IMR-90 (cell line): ENCODE results near the gene ADGRL1. TPM values are rescaled to one million over a fixed set of nuclear protein-coding genes. Genes with fewer than 3 reads are reported as not detected.

Experiments used
- ATAC-seq: fragments of 200-7000 bp; cut with Tn5 transposase; 2 replicates; pipeline ENCODE4 v1.9.1; 2020; ENCODE audit warnings: low read depth, mild to moderate bottlenecking, moderate library complexity
- BruUV-seq: library from RNA; stranded (reverse); fragments of 400-500 nt; replicated peaks from 2 replicates; lab custom pipeline; 2021; lab: Mats Ljungman, UMichigan
- CTCF ChIA-PET: fragments of 300-600 bp; formaldehyde crosslinking; extraction: SDS; loops from one replicate; lab custom pipeline; 2021; ENCODE audit warnings: antibody characterized with exemption; lab: Yijun Ruan, JAX
- POLR2A ChIA-PET: fragments of 300-600 bp; sonication (Branson Sonifier 250); formaldehyde crosslinking; loops from one replicate; lab custom pipeline; 2022; ENCODE audit warnings: antibody characterized with exemption; ENCODE audit not compliant: unreplicated experiment; lab: Charles Lee
- DNase-seq: peaks from one replicate; pipeline ENCODE4 v3.0.0; 2013
- H2AFZ ChIP-seq: replicated peaks from 2 replicates; pipeline ENCODE3; 2013; ENCODE audit warnings: low read length, mild to moderate bottlenecking; ENCODE audit not compliant: poor library complexity
- H2AK5ac ChIP-seq: 2 replicates; pipeline ENCODE4 v1.6.1; 2013; ENCODE audit warnings: low read depth, low read length, inconsistent platforms
- H2AK9ac ChIP-seq: replicated peaks from 2 replicates; pipeline ENCODE3; 2013; ENCODE audit warnings: mild to moderate bottlenecking, low read depth, low read length, moderate library complexity; ENCODE audit not compliant: poor library complexity
- H2BK120ac ChIP-seq: 2 replicates; pipeline ENCODE4 v1.6.1; 2013; ENCODE audit warnings: low read depth, low read length, inconsistent platforms
- H2BK15ac ChIP-seq: 3 replicates; pipeline ENCODE4 v1.6.1; 2013; ENCODE audit warnings: low read depth, low read length, inconsistent platforms
- H2BK20ac ChIP-seq: 2 replicates; pipeline ENCODE4 v1.6.1; 2013; ENCODE audit warnings: low read depth, mild to moderate bottlenecking, inconsistent platforms, low read length, moderate library complexity
- H2BK5ac ChIP-seq: 2 replicates; pipeline ENCODE4 v1.6.1; 2013; ENCODE audit warnings: mild to moderate bottlenecking, low read depth, low read length, inconsistent platforms; ENCODE audit not compliant: poor library complexity, severe bottlenecking
- H3K14ac ChIP-seq: replicated peaks from 2 replicates; pipeline ENCODE4 v1.6.1; 2013; ENCODE audit warnings: low read depth, low read length, inconsistent platforms
- H3K18ac ChIP-seq: 2 replicates; pipeline ENCODE4 v1.6.1; 2013; ENCODE audit warnings: low read depth, low read length, control low read depth
- H3K23ac ChIP-seq: 2 replicates; pipeline ENCODE4 v1.6.1; 2013; ENCODE audit warnings: low read depth, low read length, inconsistent platforms
- H3K27ac ChIP-seq: 2 replicates; pipeline ENCODE4 v1.5.1; 2013; ENCODE audit warnings: mild to moderate bottlenecking, control low read depth, low read length; ENCODE audit not compliant: insufficient read depth
- H3K27me3 ChIP-seq: 2 replicates; pipeline ENCODE4 v1.6.1; 2013; ENCODE audit warnings: low read length; ENCODE audit not compliant: control insufficient read depth, insufficient read depth
- H3K36me3 ChIP-seq: 2 replicates; pipeline ENCODE4 v1.6.1; 2013; ENCODE audit warnings: low read length, mixed read lengths; ENCODE audit not compliant: control insufficient read depth, insufficient read depth
- H3K4ac ChIP-seq: 2 replicates; pipeline ENCODE4 v1.6.1; 2013; ENCODE audit warnings: low read depth, low read length, inconsistent platforms
- H3K4me1 ChIP-seq: 2 replicates; pipeline ENCODE4 v1.6.1; 2013; ENCODE audit warnings: low read length, mixed read lengths; ENCODE audit not compliant: control insufficient read depth, insufficient read depth
- H3K4me2 ChIP-seq: 2 replicates; pipeline ENCODE4 v1.6.1; 2013; ENCODE audit warnings: low read depth, mild to moderate bottlenecking, control low read depth, low read length, moderate library complexity
- H3K4me3 ChIP-seq: 2 replicates; pipeline ENCODE4 v1.5.1; 2013; ENCODE audit warnings: low read depth, mild to moderate bottlenecking, control low read depth, low read length, moderate library complexity; ENCODE audit not compliant: insufficient read depth
- H3K56ac ChIP-seq: 2 replicates; pipeline ENCODE4 v1.6.1; 2013; ENCODE audit warnings: low read length, inconsistent platforms; ENCODE audit not compliant: insufficient read depth; ENCODE audit errors: extremely low read depth
- H3K79me1 ChIP-seq, 2 experiments: 2 replicates each; pipeline ENCODE4 v1.6.1; 2013; ENCODE audit warnings: low read length in 2 of 2, inconsistent platforms in 1 of 2, low read depth in 1 of 2
- H3K9ac ChIP-seq: 2 replicates; pipeline ENCODE4 v1.6.1; 2013; ENCODE audit warnings: low read depth, low read length, control low read depth
- H3K9me1 ChIP-seq: 2 replicates; pipeline ENCODE4 v1.6.1; 2013; ENCODE audit warnings: low read length, inconsistent platforms; ENCODE audit not compliant: insufficient read depth
- H3K9me3 ChIP-seq: 2 replicates; pipeline ENCODE4 v1.6.1; 2013; ENCODE audit warnings: low read length; ENCODE audit not compliant: control insufficient read depth, insufficient read depth
- H4K20me1 ChIP-seq: 2 replicates; pipeline ENCODE4 v1.6.1; 2013; ENCODE audit warnings: low read length, inconsistent platforms; ENCODE audit not compliant: insufficient read depth
- H4K5ac ChIP-seq: 2 replicates; pipeline ENCODE4 v1.6.1; 2013; ENCODE audit warnings: mild to moderate bottlenecking, low read depth, low read length, control low read depth
- H4K8ac ChIP-seq, 2 experiments: 2 replicates each; pipeline ENCODE4 v1.6.1; 2013; ENCODE audit warnings: low read depth in 2 of 2, low read length in 2 of 2, control low read depth in 1 of 2, inconsistent platforms in 1 of 2
- H4K91ac ChIP-seq: 2 replicates; pipeline ENCODE4 v1.6.1; 2013; ENCODE audit warnings: low read depth, low read length, inconsistent platforms; ENCODE audit not compliant: insufficient read depth
- BHLHE40 ChIP-seq: fragments of 150-350 bp; IDR thresholded peaks from 2 replicates; pipeline ENCODE4 v1.6.1; 2016; ENCODE audit warnings: mild to moderate bottlenecking, low read depth, low read length
- CEBPB ChIP-seq: IDR thresholded peaks from 2 replicates; pipeline ENCODE4 v1.6.1; 2012; ENCODE audit warnings: low read depth, low read length, improper control_type of control experiment
- CHD1 ChIP-seq: IDR thresholded peaks from 2 replicates; pipeline ENCODE4 v1.6.1; 2012; ENCODE audit warnings: low read depth, low read length, improper control_type of control experiment
- CTCF ChIP-seq: conservative IDR thresholded peaks from 2 replicates; pipeline ENCODE4 v1.5.1; 2012; ENCODE audit warnings: mild to moderate bottlenecking, low read depth, low read length, improper control_type of control experiment
- FOS ChIP-seq: fragments of 150-350 bp; IDR thresholded peaks from 2 replicates; pipeline ENCODE4 v1.6.1; 2016; ENCODE audit warnings: low read depth, low read length
- MAFK ChIP-seq: IDR thresholded peaks from 2 replicates; pipeline ENCODE4 v1.6.1; 2012; ENCODE audit warnings: low read depth, low read length, improper control_type of control experiment
- MAZ ChIP-seq: IDR thresholded peaks from 2 replicates; pipeline ENCODE4 v1.6.1; 2012; ENCODE audit warnings: low read depth, mild to moderate bottlenecking, low read length, improper control_type of control experiment, moderate library complexity, borderline replicate concordance
- MXI1 ChIP-seq: IDR thresholded peaks from 2 replicates; pipeline ENCODE4 v1.6.1; 2012; ENCODE audit warnings: low read depth, mild to moderate bottlenecking, low read length, moderate library complexity, borderline replicate concordance
- NFE2L2 ChIP-seq: fragments of 150-350 bp; IDR thresholded peaks from 2 replicates; pipeline ENCODE4 v1.6.1; 2016; ENCODE audit warnings: low read depth, mild to moderate bottlenecking, low read length
- POLR2A ChIP-seq: IDR thresholded peaks from 2 replicates; pipeline ENCODE4 v1.6.1; 2012; ENCODE audit warnings: mild to moderate bottlenecking, low read depth, low read length
- RAD21 ChIP-seq: IDR thresholded peaks from 2 replicates; pipeline ENCODE4 v1.6.1; 2012; ENCODE audit warnings: low read length, improper control_type of control experiment
- RCOR1 ChIP-seq: IDR thresholded peaks from 2 replicates; pipeline ENCODE4 v1.6.1; 2012; ENCODE audit warnings: mild to moderate bottlenecking, low read length, improper control_type of control experiment; ENCODE audit not compliant: insufficient replicate concordance
- RFX5 ChIP-seq: IDR thresholded peaks from 2 replicates; pipeline ENCODE4 v1.8.0; 2012; ENCODE audit warnings: low read depth, mild to moderate bottlenecking, low read length, moderate library complexity
- SMC3 ChIP-seq: fragments of 150-350 bp; IDR thresholded peaks from 2 replicates; pipeline ENCODE4 v1.6.1; 2016; ENCODE audit warnings: low read depth, mild to moderate bottlenecking, antibody characterized with exemption, low read length, moderate library complexity
- WGBS, 2 experiments: methylation state at CpG; one replicate each; pipeline versions ENCODE4 v1.1.5 to v1.1.7; 2013; ENCODE audit warnings: missing lambda C conversion rate in 2 of 2; ENCODE audit not compliant: insufficient read length in 1 of 2; ENCODE audit errors: extremely low coverage in 2 of 2; 5-methylcytosine and 5-hydroxymethylcytosine counted together
- dilution Hi-C: fragments of 300-500 bp; cut with HindIII; formaldehyde crosslinking; loops from one replicate; pipeline ENCODE4 v1.14.3; 2018; ENCODE audit warnings: low sequenced_read_pairs; ENCODE audit not compliant: unreplicated experiment
- in situ Hi-C: fragments of 300-500 bp; cut with MboI; formaldehyde crosslinking; loops from 3 replicates; pipeline ENCODE4 v1.14.3; 2019; ENCODE audit warnings: low sequenced_read_pairs, inconsistent platforms, mixed read lengths
- intact Hi-C: fragments of 100-400 bp; cut with micrococcal nuclease; formaldehyde crosslinking; loops from 2 replicates; pipeline ENCODE4 v1.10.0; 2022
- polyA plus RNA-seq, 3 experiments: library from polyadenylated mRNA; depleted of rRNA; stranded (reverse); fragments of >200 nt; gene quantifications; 2 replicates each; pipeline ENCODE4 v1.2.3, GENCODE V29; 2012; ENCODE audit warnings: low replicate concordance in 1 of 3
- total RNA-seq: library from RNA; depleted of rRNA; stranded (reverse); fragments of >200 nt; gene quantifications from 2 replicates; pipeline ENCODE4 v1.2.3, GENCODE V29; 2012
- TF ChIP-seq, protein P1 (sequence below): fragments of 150-350 bp; IDR thresholded peaks from 2 replicates; pipeline ENCODE4 v1.6.1; 2016; ENCODE audit warnings: low read depth, mild to moderate bottlenecking, low read length, moderate library complexity, borderline replicate concordance
- TF ChIP-seq, protein P2 (sequence below): fragments of 150-350 bp; IDR thresholded peaks from 2 replicates; pipeline ENCODE4 v1.6.1; 2017; ENCODE audit warnings: mild to moderate bottlenecking, antibody characterized with exemption, low read length, low read depth

Gene ADGRL1
- total and polyA plus RNA-seq, 2 of the 4 experiments (the other 2 are of a cell fraction), result 0.72 to 2.2 TPM

- H2AFZ ChIP-seq, result no peak overlapping the region
- H2BK20ac ChIP-seq, result no peak overlapping the region
- H3K27ac ChIP-seq, result no peak overlapping the region
- H3K4ac ChIP-seq, result no peak overlapping the region
- BruUV-seq, result no TSS peak
- DNase-seq (no peak), ATAC-seq (no peak)
- H3K14ac ChIP-seq, result no peak overlapping the region
- H3K27me3 ChIP-seq, result peaks cover 12% of the 10 kb centered on the region
- TF ChIP-seq RCOR1 (no peak), CHD1 (no peak), POLR2A (no peak), BHLHE40 (no peak), MAZ (no peak), MAFK (no peak), RAD21 (no peak), CEBPB (no peak), RFX5 (no peak), SMC3 (no peak), FOS (no peak), CTCF (no peak), NFE2L2 (no peak), MXI1 (no peak)
- TF ChIP-seq, protein P1, sequence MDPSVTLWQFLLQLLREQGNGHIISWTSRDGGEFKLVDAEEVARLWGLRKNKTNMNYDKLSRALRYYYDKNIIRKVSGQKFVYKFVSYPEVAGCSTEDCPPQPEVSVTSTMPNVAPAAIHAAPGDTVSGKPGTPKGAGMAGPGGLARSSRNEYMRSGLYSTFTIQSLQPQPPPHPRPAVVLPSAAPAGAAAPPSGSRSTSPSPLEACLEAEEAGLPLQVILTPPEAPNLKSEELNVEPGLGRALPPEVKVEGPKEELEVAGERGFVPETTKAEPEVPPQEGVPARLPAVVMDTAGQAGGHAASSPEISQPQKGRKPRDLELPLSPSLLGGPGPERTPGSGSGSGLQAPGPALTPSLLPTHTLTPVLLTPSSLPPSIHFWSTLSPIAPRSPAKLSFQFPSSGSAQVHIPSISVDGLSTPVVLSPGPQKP, result no peak
- TF ChIP-seq, protein P2, sequence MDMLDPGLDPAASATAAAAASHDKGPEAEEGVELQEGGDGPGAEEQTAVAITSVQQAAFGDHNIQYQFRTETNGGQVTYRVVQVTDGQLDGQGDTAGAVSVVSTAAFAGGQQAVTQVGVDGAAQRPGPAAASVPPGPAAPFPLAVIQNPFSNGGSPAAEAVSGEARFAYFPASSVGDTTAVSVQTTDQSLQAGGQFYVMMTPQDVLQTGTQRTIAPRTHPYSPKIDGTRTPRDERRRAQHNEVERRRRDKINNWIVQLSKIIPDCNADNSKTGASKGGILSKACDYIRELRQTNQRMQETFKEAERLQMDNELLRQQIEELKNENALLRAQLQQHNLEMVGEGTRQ, result no peak
- intact Hi-C loops (no loop called here), dilution Hi-C loops (no loop called here), in situ Hi-C loops (no loop called here)
- H3K9ac ChIP-seq, result no peak overlapping the region
- no peak overlapping the region for H3K18ac ChIP-seq
- no peak overlapping the region for H2BK5ac ChIP-seq
- H3K4me1 ChIP-seq, result no peaks in the 10 kb centered on the region; the same call in 1 of the 2 replicates
- no peak overlapping the region for H3K23ac ChIP-seq
- H4K20me1 ChIP-seq, result peaks cover under 1% of the 10 kb centered on the region; the same call in 1 of the 2 replicates
- no peak overlapping the region for H4K91ac ChIP-seq
- H2BK15ac ChIP-seq, result no peak overlapping the region
- ChIA-PET POLR2A (no interaction called here), CTCF (interaction anchor here (0.7 kb wide), 1 partner anchor 62 kb away, joined by 3 read pairs; no protein-coding TSS in a partner anchor)
- 0 out of 2 replicates have a peak, but pooled peaks cover 2% of the 10 kb centered on the region for H3K9me3 ChIP-seq
- H3K79me1 ChIP-seq, result no peaks in the 10 kb centered on the region
- H3K9me1 ChIP-seq, result no peaks in the 10 kb centered on the region
- no peak overlapping the region for H3K4me3 ChIP-seq
- no peak overlapping the region for H4K8ac ChIP-seq
- no CpG with 5 or more reads among the region's 2 CpGs for WGBS, 2 experiments
- H3K4me2 ChIP-seq, result no peak overlapping the region
- H4K5ac ChIP-seq, result no peak overlapping the region
- H3K36me3 ChIP-seq, result no peaks in the 10 kb centered on the region
- H2AK5ac ChIP-seq, result no peak overlapping the region
- H2BK120ac ChIP-seq, result no peak overlapping the region
- H2AK9ac ChIP-seq, result no peak overlapping the region
- H3K56ac ChIP-seq, result no peak overlapping the region
These were observed 8.6 kb upstream of the ADGRL1 start for GRCh38 chr19:14214580-14214979.
